GM21723 (cell line): Measurements from ENCODE around the gene RTF1.
A peak's percentile ranks its signal among the peaks of the same experiment; 100 is the strongest.

Experiments used
- ATAC-seq: cut with Tn5 transposase; IDR thresholded peaks from one replicate; pipeline ENCODE4 v1.9.1; 2021; ENCODE audit warnings: mild to moderate bottlenecking, moderate library complexity; ENCODE audit not compliant: unreplicated experiment

Gene RTF1

GRCh38 chr15:41502795-41503668 is 86.1 kb downstream of the RTF1 start:
- ATAC-seq: no peak

GRCh38 chr15:41503669-41504010 is 86.7 kb downstream of the RTF1 start:
- no peak for ATAC-seq

GRCh38 chr15:41504751-41505492 is 88.0 kb downstream of the RTF1 start:
- no peak for ATAC-seq

- ATAC-seq: no peak
These were observed 88.9 kb downstream of the RTF1 start for GRCh38 chr15:41505776-41506175.

- ATAC-seq: no peak
These were observed 90.0 kb downstream of the RTF1 start for GRCh38 chr15:41506796-41507341.

GRCh38 chr15:41507820-41508290 is 91.0 kb downstream of the RTF1 start:
- no peak for ATAC-seq

GRCh38 chr15:41510728-41511127 is 93.8 kb downstream of the RTF1 start:
- no peak for ATAC-seq

- ATAC-seq: no peak
These were observed 94.5 kb downstream of the RTF1 start for GRCh38 chr15:41511331-41511898.

GRCh38 chr15:41511899-41512369 is 95.0 kb downstream of the RTF1 start:
- ATAC-seq: no peak

GRCh38 chr15:41512512-41512939 is 95.6 kb downstream of the RTF1 start:
- ATAC-seq: no peak

GRCh38 chr15:41512940-41513505 is 96.1 kb downstream of the RTF1 start:
- peak; percentile 44 for ATAC-seq

- peak; percentile 28 for ATAC-seq
These were observed 96.8 kb downstream of the RTF1 start, which contains the start of gene LTK for GRCh38 chr15:41513506-41514227. TSS of gene LTK (minus strand) at chr15:41513827. CDS start at chr15:41513709, 118 bp downstream.

- ATAC-seq: no peak
These were observed 101.1 kb downstream of the RTF1 start for GRCh38 chr15:41517895-41518449.

- no peak for ATAC-seq
These were observed 103.7 kb downstream of the RTF1 start for GRCh38 chr15:41520636-41521035.

- no peak for ATAC-seq
These were observed 104.7 kb downstream of the RTF1 start for GRCh38 chr15:41521614-41522013.

GRCh38 chr15:41523097-41523496 is 106.2 kb downstream of the RTF1 start:
- ATAC-seq: no peak

GRCh38 chr15:41530363-41530956 is 113.6 kb downstream of the RTF1 start:
- ATAC-seq: no peak
